ENCODE results near the gene IFI27.

IFI27 gene

GRCh38 chr14:94123296-94123695 lies 12.8 kb downstream of the IFI27 start:
- peaks cover 0 to 3% of the 10 kb centered on the region in 2 donors for H3K36me3 ChIP-seq (ENCODE audit: control insufficient read depth in 2 of 2, insufficient read depth in 2 of 2, low read length in 2 of 2)
- H3K27me3 ChIP-seq (ENCODE audit: control insufficient read depth in 2 of 2, insufficient read depth in 2 of 2, low read length in 2 of 2): no peaks in the 10 kb centered on the region
- H3K27ac ChIP-seq (ENCODE audit: low read depth in 2 of 2, low read length in 2 of 2): no peak overlapping the region
- H3K9ac ChIP-seq (ENCODE audit: low read depth in 1 of 2, low read length in 2 of 2): no peak overlapping the region
- H3K4me1 ChIP-seq (ENCODE audit: control insufficient read depth in 2 of 2, insufficient read depth in 2 of 2, low read length in 2 of 2): no peaks in the 10 kb centered on the region
- H3K9me3 ChIP-seq (ENCODE audit: control insufficient read depth in 2 of 2, low read length in 2 of 2): peaks cover 4 to 5% of the 10 kb centered on the region in 2 donors
- H3K4me3 ChIP-seq (ENCODE audit: low read length in 2 of 2): no peak overlapping the region

- H3K9ac ChIP-seq (ENCODE audit: low read depth in 1 of 2, low read length in 2 of 2): no peak overlapping the region
- H3K36me3 ChIP-seq (ENCODE audit: control insufficient read depth in 2 of 2, insufficient read depth in 2 of 2, low read length in 2 of 2): peaks cover 0 to 3% of the 10 kb centered on the region in 2 donors
- H3K27ac ChIP-seq (ENCODE audit: low read depth in 2 of 2, low read length in 2 of 2): no peak overlapping the region
- H3K9me3 ChIP-seq (ENCODE audit: control insufficient read depth in 2 of 2, low read length in 2 of 2): peaks cover 4 to 5% of the 10 kb centered on the region in 2 donors
- no peak overlapping the region for H3K4me3 ChIP-seq (ENCODE audit: low read length in 2 of 2)
- H3K4me1 ChIP-seq (ENCODE audit: control insufficient read depth in 2 of 2, insufficient read depth in 2 of 2, low read length in 2 of 2): no peaks in the 10 kb centered on the region
- no peaks in the 10 kb centered on the region for H3K27me3 ChIP-seq (ENCODE audit: control insufficient read depth in 2 of 2, insufficient read depth in 2 of 2, low read length in 2 of 2)
Measured at GRCh38 chr14:94123868-94124267, 13.3 kb downstream of the IFI27 start.

- H3K4me3 ChIP-seq (ENCODE audit: low read length in 2 of 2): no peak overlapping the region
- peaks cover 0 to 3% of the 10 kb centered on the region in 2 donors for H3K36me3 ChIP-seq (ENCODE audit: control insufficient read depth in 2 of 2, insufficient read depth in 2 of 2, low read length in 2 of 2)
- H3K27me3 ChIP-seq (ENCODE audit: control insufficient read depth in 2 of 2, insufficient read depth in 2 of 2, low read length in 2 of 2): no peaks in the 10 kb centered on the region
- H3K27ac ChIP-seq (ENCODE audit: low read depth in 2 of 2, low read length in 2 of 2): no peak overlapping the region
- peaks cover 0 to 2% of the 10 kb centered on the region in 2 donors for H3K9me3 ChIP-seq (ENCODE audit: control insufficient read depth in 2 of 2, low read length in 2 of 2)
- H3K4me1 ChIP-seq (ENCODE audit: control insufficient read depth in 2 of 2, insufficient read depth in 2 of 2, low read length in 2 of 2): peaks cover 2% of the 10 kb centered on the region in 2 donors
- H3K9ac ChIP-seq (ENCODE audit: low read depth in 1 of 2, low read length in 2 of 2): no peak overlapping the region
Measured at GRCh38 chr14:94124582-94125377, 14.2 kb downstream of the IFI27 start.

- Histone ChIP-seq H3K9me3 (ENCODE audit: control insufficient read depth in 2 of 2, low read length in 2 of 2) (no peaks in the 10 kb centered on the region), H3K4me3 (ENCODE audit: low read length in 2 of 2) (no peak overlapping the region), H3K36me3 (ENCODE audit: control insufficient read depth in 2 of 2, insufficient read depth in 2 of 2, low read length in 2 of 2) (peaks cover 0 to 3% of the 10 kb centered on the region in 2 donors)
Measured at GRCh38 chr14:94125659-94126418, 15.3 kb downstream of the IFI27 start.

DNA sequence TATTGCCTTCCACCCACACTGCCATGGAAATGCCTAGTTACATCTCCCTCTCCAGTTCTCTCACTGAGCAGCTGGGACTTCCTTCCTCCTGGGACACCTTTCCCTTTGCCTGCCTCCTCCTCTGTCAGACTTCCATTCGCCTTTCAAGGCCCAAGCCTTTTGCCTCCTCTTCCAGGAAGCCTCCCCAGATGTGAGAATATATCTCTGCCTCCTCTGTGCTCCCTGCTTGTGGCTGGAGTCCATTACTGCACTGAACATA lies 15.8 kb downstream of the IFI27 start:
- Histone ChIP-seq H3K36me3 (ENCODE audit: control insufficient read depth in 2 of 2, insufficient read depth in 2 of 2, low read length in 2 of 2) (peaks cover 0 to 3% of the 10 kb centered on the region in 2 donors), H3K9me3 (ENCODE audit: control insufficient read depth in 2 of 2, low read length in 2 of 2) (no peaks in the 10 kb centered on the region), H3K27ac (ENCODE audit: low read depth in 2 of 2, low read length in 2 of 2) (no peak overlapping the region), H3K4me1 (ENCODE audit: control insufficient read depth in 2 of 2, insufficient read depth in 2 of 2, low read length in 2 of 2) (peaks cover 3 to 4% of the 10 kb centered on the region in 2 donors), H3K4me3 (ENCODE audit: low read length in 2 of 2) (no peak overlapping the region), H3K9ac (ENCODE audit: low read depth in 1 of 2, low read length in 2 of 2) (no peak overlapping the region), H3K27me3 (ENCODE audit: control insufficient read depth in 2 of 2, insufficient read depth in 2 of 2, low read length in 2 of 2) (no peaks in the 10 kb centered on the region)

More at GRCh38 chr14:94125659-94126418, 15.3 kb downstream of the IFI27 start:
- H3K9ac ChIP-seq (ENCODE audit: low read depth in 1 of 2, low read length in 2 of 2): no peak overlapping the region
- no peak overlapping the region for H3K27ac ChIP-seq (ENCODE audit: low read depth in 2 of 2, low read length in 2 of 2)
- H3K4me1 ChIP-seq (ENCODE audit: control insufficient read depth in 2 of 2, insufficient read depth in 2 of 2, low read length in 2 of 2): peaks cover 3 to 4% of the 10 kb centered on the region in 2 donors
- H3K27me3 ChIP-seq (ENCODE audit: control insufficient read depth in 2 of 2, insufficient read depth in 2 of 2, low read length in 2 of 2): no peaks in the 10 kb centered on the region

- Histone ChIP-seq H3K4me1 (ENCODE audit: control insufficient read depth in 2 of 2, insufficient read depth in 2 of 2, low read length in 2 of 2) (peaks cover 3 to 4% of the 10 kb centered on the region in 2 donors), H3K27ac (ENCODE audit: low read depth in 2 of 2, low read length in 2 of 2) (no peak overlapping the region), H3K27me3 (ENCODE audit: control insufficient read depth in 2 of 2, insufficient read depth in 2 of 2, low read length in 2 of 2) (no peaks in the 10 kb centered on the region), H3K4me3 (ENCODE audit: low read length in 2 of 2) (no peak overlapping the region), H3K36me3 (ENCODE audit: control insufficient read depth in 2 of 2, insufficient read depth in 2 of 2, low read length in 2 of 2) (peaks cover 0 to 3% of the 10 kb centered on the region in 2 donors), H3K9ac (ENCODE audit: low read depth in 1 of 2, low read length in 2 of 2) (no peak overlapping the region), H3K9me3 (ENCODE audit: control insufficient read depth in 2 of 2, low read length in 2 of 2) (no peaks in the 10 kb centered on the region)
Measured at GRCh38 chr14:94126800-94127199, 16.3 kb downstream of the IFI27 start.

DNA sequence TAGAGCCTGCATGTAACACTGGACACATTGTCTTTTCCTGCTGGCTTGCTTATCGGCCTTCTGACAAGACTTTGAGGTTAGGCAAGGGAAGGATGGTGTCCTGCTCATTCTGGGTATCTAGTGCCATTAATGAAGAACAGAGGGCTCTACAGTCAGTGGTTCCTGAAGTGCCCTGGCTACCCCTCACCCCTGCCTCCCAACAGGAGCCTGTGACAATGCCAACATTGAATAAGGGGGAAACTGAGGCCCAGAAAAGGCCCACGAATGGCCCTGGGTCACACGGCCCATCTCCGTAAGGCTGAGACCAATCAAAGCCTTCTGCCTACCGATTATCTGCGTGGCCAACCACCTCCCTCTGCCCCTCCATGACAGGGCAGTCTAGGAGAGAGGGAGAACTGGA lies 16.8 kb downstream of the IFI27 start:
- Histone ChIP-seq H3K4me3 (ENCODE audit: low read length in 2 of 2) (no peak overlapping the region), H3K4me1 (ENCODE audit: control insufficient read depth in 2 of 2, insufficient read depth in 2 of 2, low read length in 2 of 2) (peaks cover 3 to 4% of the 10 kb centered on the region in 2 donors), H3K9ac (ENCODE audit: low read depth in 1 of 2, low read length in 2 of 2) (no peak overlapping the region), H3K36me3 (ENCODE audit: control insufficient read depth in 2 of 2, insufficient read depth in 2 of 2, low read length in 2 of 2) (peaks cover 0 to 3% of the 10 kb centered on the region in 2 donors), H3K27ac (ENCODE audit: low read depth in 2 of 2, low read length in 2 of 2) (no peak overlapping the region), H3K9me3 (ENCODE audit: control insufficient read depth in 2 of 2, low read length in 2 of 2) (no peaks in the 10 kb centered on the region), H3K27me3 (ENCODE audit: control insufficient read depth in 2 of 2, insufficient read depth in 2 of 2, low read length in 2 of 2) (no peaks in the 10 kb centered on the region)

DNA sequence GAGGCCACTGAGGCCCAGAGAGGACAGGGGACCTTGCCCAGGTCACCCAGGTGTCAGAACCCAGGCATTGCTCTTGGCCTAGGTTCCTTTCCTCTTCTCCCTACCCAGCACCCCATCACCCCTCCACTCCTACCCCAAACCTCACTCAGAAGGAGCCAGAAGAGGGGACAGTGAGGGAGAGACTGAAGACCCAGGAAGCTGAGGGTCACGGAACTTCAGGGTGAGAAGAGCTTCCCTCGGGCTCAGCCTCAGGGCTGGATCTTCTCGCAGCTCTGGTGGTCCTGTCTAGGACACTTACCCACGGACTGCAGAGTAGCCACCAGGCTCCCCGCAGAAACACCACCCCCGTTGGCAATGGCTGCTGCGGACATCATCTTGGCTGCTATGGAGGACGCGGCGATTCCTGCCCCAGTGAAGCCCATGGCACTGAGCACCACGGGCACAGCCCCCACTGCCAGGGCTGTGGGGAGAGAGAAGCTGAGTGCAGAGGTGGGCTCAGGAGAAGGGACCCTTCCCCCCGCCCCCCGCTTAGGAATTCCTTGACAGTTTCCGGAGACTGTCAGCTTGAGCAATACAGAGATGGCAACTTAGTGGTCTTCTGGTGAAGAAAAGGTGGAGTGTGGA lies 17.8 kb downstream of the IFI27 start:
- Histone ChIP-seq H3K9me3 (ENCODE audit: control insufficient read depth in 2 of 2, low read length in 2 of 2) (no peaks in the 10 kb centered on the region), H3K27me3 (ENCODE audit: control insufficient read depth in 2 of 2, insufficient read depth in 2 of 2, low read length in 2 of 2) (no peaks in the 10 kb centered on the region), H3K4me1 (ENCODE audit: control insufficient read depth in 2 of 2, insufficient read depth in 2 of 2, low read length in 2 of 2) (peaks cover 3 to 4% of the 10 kb centered on the region in 2 donors), H3K36me3 (ENCODE audit: control insufficient read depth in 2 of 2, insufficient read depth in 2 of 2, low read length in 2 of 2) (peaks cover 0 to 3% of the 10 kb centered on the region in 2 donors), H3K27ac (ENCODE audit: low read depth in 2 of 2, low read length in 2 of 2) (no peak overlapping the region), H3K4me3 (ENCODE audit: low read length in 2 of 2) (peak overlapping the region in 1 of 2 donors; percentile 85), H3K9ac (ENCODE audit: low read depth in 1 of 2, low read length in 2 of 2) (no peak overlapping the region)

DNA sequence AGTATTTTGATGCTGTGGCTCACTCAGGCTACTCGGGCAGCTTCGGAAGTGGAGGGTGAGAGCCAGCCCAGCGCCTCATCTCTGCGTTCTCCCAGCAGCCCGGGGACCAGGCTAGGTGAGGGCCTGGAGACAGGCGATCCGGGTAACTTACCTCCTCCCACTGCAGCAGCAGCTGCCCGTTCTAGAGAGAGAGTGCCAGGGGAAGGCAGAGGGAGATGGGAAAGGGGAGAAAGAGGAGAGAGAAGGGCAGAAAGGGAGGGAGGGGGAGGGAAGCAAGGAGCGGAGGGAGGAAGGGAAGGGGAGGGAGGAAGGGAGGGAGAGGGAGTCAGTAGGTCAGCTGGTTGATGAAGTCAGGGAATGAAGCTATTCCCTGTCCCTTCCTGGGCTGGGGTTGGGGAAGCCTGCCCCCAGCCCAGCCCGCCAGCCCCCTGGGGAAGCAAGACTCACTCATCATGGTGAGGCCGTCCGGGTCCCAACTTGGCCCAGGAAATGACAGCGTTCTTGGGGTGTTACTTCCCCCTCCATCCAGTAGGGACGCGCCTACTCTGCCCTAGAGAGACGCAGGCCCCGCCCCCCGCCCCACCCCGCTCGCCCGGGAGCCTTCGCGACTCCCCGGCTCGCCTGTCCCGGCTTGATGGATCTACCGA lies 18.7 kb downstream of the IFI27 start, which contains the start of gene IFI27L2:
IFI27L2 (minus strand) TSS at position 494 of the 647 bp plus-strand sequence; CDS start at position 454, 40 bp downstream.
- Histone ChIP-seq H3K4me1 (ENCODE audit: control insufficient read depth in 2 of 2, insufficient read depth in 2 of 2, low read length in 2 of 2) (peaks cover 3 to 4% of the 10 kb centered on the region in 2 donors), H3K4me3 (ENCODE audit: low read length in 2 of 2) (peak within 1 kb of the TSS; percentile 76 to 85), H3K9me3 (ENCODE audit: control insufficient read depth in 2 of 2, low read length in 2 of 2) (no peaks in the 10 kb centered on the region), H3K27me3 (ENCODE audit: control insufficient read depth in 2 of 2, insufficient read depth in 2 of 2, low read length in 2 of 2) (no peaks in the 10 kb centered on the region), H3K9ac (ENCODE audit: low read depth in 1 of 2, low read length in 2 of 2) (peak within 1 kb of the TSS; percentile 64 to 73), H3K36me3 (ENCODE audit: control insufficient read depth in 2 of 2, insufficient read depth in 2 of 2, low read length in 2 of 2) (peaks cover 0 to 3% of the 10 kb centered on the region in 2 donors), H3K27ac (ENCODE audit: low read depth in 2 of 2, low read length in 2 of 2) (peak within 1 kb of the TSS; percentile 52 to 69)

Data from mucosa of rectum (tissue), 2 donors.